SH-SY5Y (cell line): Measurements from ENCODE around the gene ERCC2.

Experiments used
- GATA2 ChIP-seq: IDR thresholded peaks from 2 replicates; pipeline ENCODE4 v1.6.1; 2011; ENCODE audit warnings: mild to moderate bottlenecking, low read depth, low read length
- GATA3 ChIP-seq: IDR thresholded peaks from 2 replicates; pipeline ENCODE4 v1.6.1; 2011; ENCODE audit warnings: low read depth, mild to moderate bottlenecking, low read length, moderate library complexity

DNA sequence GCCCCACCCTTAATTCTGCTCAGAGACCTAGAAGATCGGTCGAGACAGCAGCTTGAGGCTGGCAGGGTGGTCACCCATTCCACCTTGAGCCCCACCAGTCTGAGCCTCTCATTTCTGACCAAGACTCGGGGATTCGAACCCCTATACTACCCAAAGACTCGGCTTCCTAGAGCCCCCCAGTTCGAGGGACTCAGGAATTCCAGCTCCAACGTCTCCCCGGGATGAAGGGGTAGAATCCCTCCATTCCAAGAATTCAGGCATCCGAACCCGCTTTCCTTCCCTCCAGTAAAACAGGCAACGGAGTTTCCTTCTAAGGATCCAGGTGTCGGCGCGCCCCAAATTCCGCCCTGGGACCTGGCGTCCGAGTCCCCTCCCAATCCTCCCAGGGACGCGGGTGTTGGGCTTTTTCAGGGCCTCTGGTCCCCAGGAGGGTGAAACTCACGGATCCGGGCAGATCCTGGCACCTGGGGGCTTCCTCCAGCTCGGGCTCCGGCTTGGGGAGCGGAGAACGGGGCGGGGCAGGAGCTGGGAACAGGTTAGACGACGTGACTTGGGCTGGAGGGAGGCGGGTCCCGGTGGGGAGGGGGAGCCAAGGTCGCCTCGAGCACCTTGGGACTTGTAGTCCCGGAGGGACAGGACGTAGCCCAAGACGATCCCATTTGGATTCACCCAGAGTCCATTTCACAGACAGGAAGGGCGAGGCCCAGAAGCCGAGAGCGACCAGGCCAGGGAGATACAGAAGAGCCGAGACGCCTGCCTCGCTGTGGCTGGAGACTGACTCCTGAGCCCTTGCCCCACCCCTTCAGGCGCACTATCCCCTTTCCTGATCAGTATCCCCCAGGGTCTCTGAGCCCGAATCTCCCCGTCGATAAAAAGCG is 34.4 kb upstream of the ERCC2 start, which contains the start of gene PPP1R13L:
- no peak for TF ChIP-seq GATA3
- no peak for TF ChIP-seq GATA2
